Activated CD8-positive, alpha-beta memory T cell treated with anti-CD3 and anti-CD28 coated beads for 24 hours (primary cell): ENCODE data around the gene AOC3.
A peak's percentile ranks its signal among the peaks of the same experiment; 100 is the strongest.

Experiments used
- DNase-seq: peaks from one replicate; pipeline ENCODE4 v3.0.0-alpha.2; 2020

AOC3 gene

GRCh38 chr17:42850954-42851353, at the start of gene AOC3:
AOC3 (plus strand) TSS chr17:42851199; CDS start chr17:42851344, 145 bp downstream.
- DNase-seq, result no peak

- DNase-seq, result no peak
Observed at GRCh38 chr17:42803074-42803883, 47.7 kb upstream of the AOC3 start.

- DNase-seq, result no peak
Observed at GRCh38 chr17:42804918-42805367, 46.1 kb upstream of the AOC3 start.

- DNase-seq, result no peak
Observed at GRCh38 chr17:42806249-42806648, 44.8 kb upstream of the AOC3 start.

GRCh38 chr17:42809250-42809649, 41.7 kb upstream of the AOC3 start:
- no peak for DNase-seq

- no peak for DNase-seq
Observed at GRCh38 chr17:42814633-42815399, 36.2 kb upstream of the AOC3 start.

- DNase-seq, result no peak
Observed at GRCh38 chr17:42817866-42818265, 33.1 kb upstream of the AOC3 start.

- no peak for DNase-seq
Observed at GRCh38 chr17:42818379-42818778, 32.6 kb upstream of the AOC3 start.

GRCh38 chr17:42819939-42820535, 31.0 kb upstream of the AOC3 start:
- peak; percentile 80 for DNase-seq

- DNase-seq, result no peak
Observed at GRCh38 chr17:42821176-42821575, 29.8 kb upstream of the AOC3 start.

GRCh38 chr17:42827472-42827871, 23.5 kb upstream of the AOC3 start:
- no peak for DNase-seq

- no peak for DNase-seq
Observed at GRCh38 chr17:42830971-42831370, 20.0 kb upstream of the AOC3 start.

GRCh38 chr17:42832213-42832933, 18.6 kb upstream of the AOC3 start:
- no peak for DNase-seq

- peak; percentile 97 for DNase-seq
Observed at GRCh38 chr17:42832934-42833766, 17.8 kb upstream of the AOC3 start, which contains the start of gene PSME3. PSME3 (plus strand) TSS chr17:42833397; CDS start chr17:42833632, 235 bp downstream.

GRCh38 chr17:42833767-42834422, 17.1 kb upstream of the AOC3 start:
- no peak for DNase-seq

GRCh38 chr17:42835732-42836131, 15.3 kb upstream of the AOC3 start:
- DNase-seq, result no peak

GRCh38 chr17:42841975-42842685, 8.9 kb upstream of the AOC3 start:
- no peak for DNase-seq

- no peak for DNase-seq
Observed at GRCh38 chr17:42843358-42843934, 7.6 kb upstream of the AOC3 start.

- DNase-seq, result no peak
Observed at GRCh38 chr17:42844271-42844670, 6.7 kb upstream of the AOC3 start, which contains the start of gene AOC2. AOC2 (plus strand) TSS chr17:42844580; CDS start chr17:42844627, 47 bp downstream.
